ENCODE measurements around the gene DNAJC24. TPM values are rescaled to one million over a fixed set of nuclear protein-coding genes. Genes with fewer than 3 reads are reported as not detected.
"Not testable (repeated sequence)": the region's sequence is repeated elsewhere in the genome, so short reads cannot be mapped to it uniquely, and the experiment has no call there.

Gene DNAJC24
- total RNA-seq, result 8.9 TPM

DNA sequence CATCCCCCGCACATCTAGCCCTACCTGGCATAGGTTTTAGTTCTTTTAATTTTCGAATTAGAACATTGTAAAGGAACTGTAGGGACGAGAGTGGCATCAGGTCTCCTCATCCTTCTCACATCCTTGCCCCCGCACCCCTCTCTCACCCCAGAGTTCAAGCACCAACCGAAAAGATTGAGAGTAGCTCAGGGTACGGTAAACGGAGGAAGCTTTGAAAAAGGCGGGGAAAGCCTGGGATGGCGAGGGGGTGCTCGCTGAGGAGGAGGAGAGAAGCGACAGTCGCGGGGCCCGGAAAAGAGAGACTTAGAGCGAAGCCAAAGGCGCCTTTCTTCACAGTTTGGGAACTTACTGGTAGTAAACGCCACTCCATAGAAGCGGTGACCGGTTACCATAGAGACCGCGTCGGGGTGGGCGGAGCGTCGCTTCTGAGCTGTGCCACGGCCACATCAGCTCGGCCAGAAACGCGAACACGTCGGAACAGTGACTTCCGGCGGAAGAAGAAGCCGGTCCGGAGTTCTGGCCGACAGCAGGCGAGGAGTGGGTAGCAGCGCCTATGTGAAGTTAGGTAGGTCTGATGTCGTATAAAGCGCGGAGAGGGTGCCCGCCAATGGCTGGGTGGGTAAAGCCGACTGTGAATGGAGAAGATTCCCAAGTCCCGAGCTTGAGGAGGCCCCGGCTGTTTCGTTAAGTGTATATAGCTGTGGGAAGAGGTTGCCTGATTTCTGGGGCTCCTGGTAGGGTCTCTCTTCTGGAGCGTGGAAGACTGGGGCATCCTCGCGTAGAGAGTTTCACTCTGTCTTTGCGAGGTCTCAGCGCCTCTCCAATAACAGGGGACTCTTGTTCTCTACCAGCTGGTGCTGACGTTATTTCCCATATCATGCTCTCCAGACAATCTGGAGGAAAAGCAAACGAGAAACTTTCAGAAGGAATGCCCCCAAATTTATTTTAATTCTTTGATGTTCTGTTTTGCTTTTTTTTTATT, at the start of gene DNAJC24, which contains the start of gene DCDC1:
Gene DNAJC24, plus strand, starts transcription at position 513 of the 982 bp plus-strand sequence. CDS start 889 bp downstream, outside the sequence.
Gene DCDC1, minus strand, starts transcription at position 392 of the 982 bp plus-strand sequence. CDS start 41,459 bp downstream, outside the sequence.
- peak; percentile 100 for ATAC-seq
- DNase-seq (ENCODE audit: low spot score), result peak; percentile 95

GRCh38 chr11:31321494-31321893, 48.2 kb upstream of the DNAJC24 start:
- DNase-seq (ENCODE audit: low spot score); ATAC-seq: not testable (repeated sequence)

DNA sequence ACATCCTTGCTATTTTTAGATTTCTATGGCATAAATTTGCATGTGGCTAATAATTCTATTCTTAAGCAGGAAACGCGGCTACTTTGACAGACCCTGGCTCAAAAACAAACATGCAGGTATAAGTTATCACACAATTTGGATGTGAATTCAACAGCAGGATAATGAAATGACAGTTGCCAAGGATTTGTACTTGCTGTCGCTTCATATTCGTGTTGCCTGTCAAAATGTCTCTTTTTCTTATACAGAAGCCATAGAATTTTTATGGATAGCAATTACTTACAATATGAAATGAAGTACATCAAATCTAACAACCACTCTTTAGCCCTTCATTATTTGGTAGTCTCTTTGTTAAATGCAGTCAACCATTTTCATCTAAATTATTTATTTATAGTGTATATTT, 46.5 kb upstream of the DNAJC24 start:
- ATAC-seq, result no peak
- no peak for DNase-seq (ENCODE audit: low spot score)

DNA sequence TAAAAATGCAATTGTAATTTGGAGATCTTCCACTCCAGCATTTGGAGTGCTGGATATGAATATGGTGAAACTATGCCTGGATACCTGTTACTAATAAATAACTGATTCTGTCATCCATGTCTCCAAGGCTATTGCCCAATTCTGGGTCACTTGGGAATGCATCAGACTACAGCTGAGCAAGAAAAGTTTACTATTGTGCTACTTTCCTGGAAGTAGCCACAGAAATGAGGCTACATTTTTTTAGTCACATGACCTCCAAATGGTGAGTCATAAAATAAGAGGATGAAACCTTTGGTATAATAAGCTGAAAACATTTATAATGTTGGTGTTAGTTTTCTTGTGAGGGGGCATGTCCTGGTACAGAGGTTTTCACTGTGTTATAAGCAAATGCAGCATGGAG, 44.5 kb upstream of the DNAJC24 start:
- no peak for ATAC-seq

DNA sequence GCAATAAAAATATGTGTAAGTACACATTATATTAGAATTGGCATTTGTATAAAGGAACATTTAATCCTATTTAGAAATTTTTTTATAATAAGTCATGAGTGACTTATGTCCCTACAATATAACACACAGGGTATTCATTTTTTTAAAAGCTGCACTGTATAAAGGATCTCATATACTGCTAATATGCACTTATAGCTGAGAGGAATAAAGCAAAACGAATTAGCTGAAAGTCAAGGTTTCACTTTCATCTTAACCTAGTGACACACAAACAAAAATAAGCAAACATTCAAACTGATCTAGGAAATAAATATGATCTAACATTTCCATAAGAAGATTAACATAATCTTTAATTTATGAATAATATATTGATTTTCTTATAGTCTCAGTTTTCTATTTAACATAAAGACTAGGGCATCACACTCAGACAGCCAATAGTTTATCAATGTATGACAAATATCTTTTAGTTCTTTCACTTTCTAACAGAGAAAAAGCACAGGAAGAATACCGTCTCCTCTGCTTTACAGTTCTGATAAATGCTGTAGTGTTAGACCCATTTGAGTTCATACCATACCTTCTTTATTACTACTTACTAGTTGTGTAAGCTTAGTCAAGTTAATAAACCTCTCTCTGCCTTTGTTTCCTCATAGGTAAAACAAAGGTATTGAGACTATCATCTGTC, 43.1 kb upstream of the DNAJC24 start:
- DNase-seq (ENCODE audit: low spot score), result no peak
- ATAC-seq, result no peak

More for the DNA sequence above, 44.5 kb upstream of the DNAJC24 start:
- no peak for DNase-seq (ENCODE audit: low spot score)

DNA sequence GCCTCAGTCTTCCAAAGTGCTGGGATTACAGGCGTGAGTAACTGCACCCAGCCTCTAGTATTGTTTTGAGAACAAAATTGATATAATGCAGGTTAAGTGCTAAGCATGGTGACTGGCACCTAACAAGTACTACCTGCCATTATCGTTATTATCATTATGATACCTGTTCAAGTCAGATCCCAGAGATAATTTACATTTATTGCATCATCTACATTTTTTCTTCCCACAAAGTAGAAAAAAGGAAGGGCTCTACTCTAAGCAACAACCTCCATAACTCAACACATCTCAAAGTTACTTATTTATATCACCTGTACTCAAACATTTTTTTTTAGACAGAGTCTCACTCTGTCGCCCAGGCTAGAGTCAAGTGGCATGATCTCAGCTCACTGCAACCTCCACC, 42.2 kb upstream of the DNAJC24 start:
- no peak for ATAC-seq
- DNase-seq (ENCODE audit: low spot score), result no peak

- no peak for DNase-seq (ENCODE audit: low spot score)
- ATAC-seq, result no peak
Observed at GRCh38 chr11:31328697-31329096, 41.0 kb upstream of the DNAJC24 start.

- ATAC-seq (no peak), DNase-seq (ENCODE audit: low spot score) (no peak)
Observed at GRCh38 chr11:31337806-31338205, 31.9 kb upstream of the DNAJC24 start.

DNA sequence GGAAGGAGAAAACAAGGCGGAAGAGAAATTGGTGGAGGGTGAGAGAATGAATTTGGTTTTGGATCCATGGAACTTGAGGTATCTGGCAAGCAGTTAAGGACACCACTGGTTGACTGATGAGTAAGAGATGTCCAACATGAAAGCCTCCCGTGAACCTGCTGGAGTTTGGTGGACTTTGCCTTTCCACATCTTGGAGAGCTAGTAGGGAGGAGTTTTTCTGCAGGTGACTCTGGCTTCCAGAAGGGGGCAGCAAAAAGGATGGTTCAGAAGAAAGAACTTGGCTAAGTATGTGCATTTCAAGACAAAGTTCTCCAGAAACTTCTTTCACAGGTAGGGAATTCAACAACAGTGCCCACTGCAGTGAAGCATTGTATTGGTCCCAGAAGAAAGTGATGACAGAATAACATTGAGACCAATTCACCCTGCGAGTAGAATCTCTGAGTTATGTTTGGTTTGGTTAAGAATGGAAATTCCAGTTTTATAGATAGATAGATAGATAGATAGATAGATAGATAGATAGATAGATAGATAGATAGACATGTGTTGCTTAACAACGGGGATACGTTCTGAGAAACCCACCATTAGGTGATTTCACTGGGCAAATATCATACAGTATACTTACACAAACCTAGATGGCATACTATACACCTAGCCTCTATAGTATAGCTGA, 28.6 kb upstream of the DNAJC24 start:
- ATAC-seq (peak; percentile 66), DNase-seq (ENCODE audit: low spot score) (no peak)

DNA sequence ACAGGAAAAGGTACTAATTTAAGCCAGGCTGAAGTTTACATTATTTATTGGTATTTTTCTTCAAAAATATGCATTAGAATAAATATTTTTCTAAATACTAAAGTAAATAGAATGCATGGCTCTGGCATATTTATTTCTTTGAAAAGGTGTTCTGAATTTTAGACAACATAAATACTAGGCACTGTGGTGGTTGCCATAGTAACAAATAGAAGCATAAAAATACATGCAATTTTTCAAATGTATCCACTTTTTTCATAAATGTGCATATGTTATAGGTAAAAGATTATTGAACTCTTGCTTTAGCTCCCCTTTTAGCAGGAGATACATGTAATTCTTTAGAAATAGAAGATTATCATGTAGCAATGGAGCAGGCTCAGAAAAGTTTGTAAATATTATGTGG, 18.5 kb upstream of the DNAJC24 start:
- DNase-seq (ENCODE audit: low spot score), result no peak

GRCh38 chr11:31355131-31355530, 14.5 kb upstream of the DNAJC24 start:
- ATAC-seq (no peak), DNase-seq (ENCODE audit: low spot score) (no peak)

More for the DNA sequence above, 18.5 kb upstream of the DNAJC24 start:
- no peak for ATAC-seq

DNA sequence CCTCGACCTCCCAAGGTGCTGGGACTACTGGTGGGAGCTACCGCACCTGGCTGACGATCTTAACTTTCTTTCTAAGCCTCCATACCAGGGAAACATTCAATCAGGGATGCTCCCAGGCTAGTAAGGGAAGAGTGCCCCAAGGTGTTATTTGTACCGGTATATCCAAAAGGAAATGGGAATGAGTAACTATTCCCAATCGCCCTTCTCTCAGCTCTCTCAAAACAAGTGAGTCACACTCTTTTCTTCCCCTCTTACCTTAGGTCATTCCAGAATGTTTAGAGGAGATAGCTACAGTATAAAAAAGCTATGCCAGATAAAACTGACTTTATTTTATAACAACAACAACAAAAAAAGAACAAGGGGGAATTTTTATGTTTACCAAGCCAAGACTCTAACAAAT, 13.8 kb upstream of the DNAJC24 start:
- no peak for ATAC-seq

GRCh38 chr11:31361743-31362142, 7.9 kb upstream of the DNAJC24 start:
- ATAC-seq (no peak), DNase-seq (ENCODE audit: low spot score) (no peak)

More for the DNA sequence above, 13.8 kb upstream of the DNAJC24 start:
- no peak for DNase-seq (ENCODE audit: low spot score)

DNA sequence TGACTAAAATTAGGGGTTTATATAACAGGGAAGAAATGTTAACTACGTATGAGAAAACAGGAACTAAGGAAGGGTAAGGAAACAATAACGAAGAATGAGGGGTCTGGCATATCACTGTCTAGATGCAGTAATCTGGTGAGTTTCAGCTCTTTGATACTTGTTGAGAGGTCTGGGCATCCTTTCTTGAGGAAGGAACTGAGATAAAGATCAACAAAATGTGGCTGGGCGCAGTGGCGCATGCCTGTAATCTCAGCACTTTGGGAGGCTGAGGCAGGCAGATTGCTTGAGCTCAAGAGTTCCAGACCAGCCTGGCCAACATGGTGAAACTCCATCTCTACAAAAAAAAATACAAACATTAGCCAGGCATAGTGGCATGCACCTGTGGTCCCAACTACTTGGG, 2.9 kb upstream of the DNAJC24 start:
- no peak for ATAC-seq
- no peak for DNase-seq (ENCODE audit: low spot score)

DNA sequence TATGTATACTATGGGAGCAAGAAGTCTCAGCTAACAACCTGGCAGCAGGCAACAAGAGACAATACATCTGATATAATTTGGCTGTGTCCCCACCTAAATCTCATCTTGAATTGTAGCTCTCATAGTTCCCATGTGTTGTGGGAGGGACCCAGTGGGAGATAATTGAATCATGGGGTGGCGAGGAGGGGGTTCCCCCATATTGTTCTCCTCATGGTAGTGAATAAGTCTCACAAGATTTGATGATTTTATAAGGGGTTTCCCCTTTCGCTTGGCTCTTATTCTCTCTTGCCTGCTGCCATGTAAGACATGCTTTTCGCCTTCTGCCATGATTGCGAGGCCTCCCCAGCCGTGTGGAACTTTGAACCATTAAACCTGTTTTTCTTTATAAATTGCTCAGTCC, 6.2 kb downstream of the DNAJC24 start:
- ATAC-seq, result no peak
- no peak for DNase-seq (ENCODE audit: low spot score)

- no peak for ATAC-seq
- DNase-seq (ENCODE audit: low spot score), result no peak
Observed at GRCh38 chr11:31383116-31383515, 13.5 kb downstream of the DNAJC24 start.

- DNase-seq (ENCODE audit: low spot score) (no peak), ATAC-seq (no peak)
Observed at GRCh38 chr11:31387379-31387778, 17.7 kb downstream of the DNAJC24 start.

- peak; percentile 91 for ATAC-seq
- no peak for DNase-seq (ENCODE audit: low spot score)
Observed at GRCh38 chr11:31397239-31397834, 27.7 kb downstream of the DNAJC24 start.

DNA sequence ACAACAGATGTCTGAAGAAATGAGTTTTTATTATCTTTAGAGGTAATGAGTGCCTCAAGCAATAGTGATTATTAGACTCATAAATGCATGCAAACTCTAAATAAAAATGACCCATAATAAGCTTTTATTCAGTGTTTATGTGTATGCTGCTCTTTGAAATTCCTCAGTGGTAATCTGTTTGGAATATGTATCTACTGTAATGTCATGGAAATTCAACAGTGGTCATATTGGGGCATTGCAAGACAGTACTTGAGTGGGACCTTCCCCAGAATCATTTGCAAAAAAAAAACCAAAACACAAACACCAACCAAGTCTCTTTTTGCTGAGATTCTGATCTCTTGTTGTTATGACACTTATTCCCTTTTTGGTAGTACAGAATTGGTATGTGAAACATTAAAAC, 35.0 kb downstream of the DNAJC24 start:
- ATAC-seq, result no peak
- DNase-seq (ENCODE audit: low spot score), result no peak

DNA sequence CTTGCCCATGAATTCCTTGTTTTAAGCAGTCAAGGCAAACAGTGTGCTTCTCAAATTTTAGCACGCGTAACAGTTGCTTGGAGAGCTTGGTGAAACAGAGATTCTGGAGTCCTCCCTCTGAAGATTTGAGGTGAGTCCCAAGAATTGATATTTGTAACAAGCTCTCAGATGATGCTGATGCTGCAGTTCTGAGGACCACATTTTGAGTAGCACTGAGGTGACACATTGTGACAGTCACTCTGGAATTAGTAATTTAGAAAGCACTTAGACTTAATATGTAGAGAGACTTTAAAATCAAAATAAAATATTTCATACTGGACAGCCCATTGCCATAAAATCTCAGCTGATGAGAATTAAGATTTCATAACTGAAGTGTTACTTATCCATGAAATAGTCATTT, 38.5 kb downstream of the DNAJC24 start:
- DNase-seq (ENCODE audit: low spot score), result no peak
- no peak for ATAC-seq

DNA sequence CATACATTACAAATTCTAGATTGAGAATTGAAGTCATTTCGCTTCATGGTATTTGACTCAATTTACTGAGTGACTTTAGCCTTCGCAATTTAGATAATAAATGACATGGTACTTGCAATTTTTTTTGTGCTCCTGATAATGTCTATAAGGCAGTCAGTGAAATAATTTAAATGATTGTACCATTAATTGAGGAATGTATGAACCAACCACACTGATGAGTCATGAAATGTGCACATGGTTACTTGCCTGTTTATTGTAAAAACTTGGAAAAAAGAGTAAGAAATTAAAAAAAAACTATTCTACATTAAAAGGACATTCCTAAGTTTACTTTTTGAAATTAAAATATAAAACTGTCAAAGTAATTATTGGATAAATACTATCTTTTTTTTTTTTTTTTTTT, 43.3 kb downstream of the DNAJC24 start:
- no peak for DNase-seq (ENCODE audit: low spot score)
- no peak for ATAC-seq
